Measurements from ENCODE around the gene ATXN7L3. TPM values are rescaled to one million over a fixed set of nuclear protein-coding genes. Genes with fewer than 3 reads are reported as not detected.

The ATXN7L3 gene, protein sequence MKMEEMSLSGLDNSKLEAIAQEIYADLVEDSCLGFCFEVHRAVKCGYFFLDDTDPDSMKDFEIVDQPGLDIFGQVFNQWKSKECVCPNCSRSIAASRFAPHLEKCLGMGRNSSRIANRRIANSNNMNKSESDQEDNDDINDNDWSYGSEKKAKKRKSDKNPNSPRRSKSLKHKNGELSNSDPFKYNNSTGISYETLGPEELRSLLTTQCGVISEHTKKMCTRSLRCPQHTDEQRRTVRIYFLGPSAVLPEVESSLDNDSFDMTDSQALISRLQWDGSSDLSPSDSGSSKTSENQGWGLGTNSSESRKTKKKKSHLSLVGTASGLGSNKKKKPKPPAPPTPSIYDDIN
- total RNA-seq (ENCODE audit: low replicate concordance): 38.9 and 73.6 TPM in 2 replicates

DNA sequence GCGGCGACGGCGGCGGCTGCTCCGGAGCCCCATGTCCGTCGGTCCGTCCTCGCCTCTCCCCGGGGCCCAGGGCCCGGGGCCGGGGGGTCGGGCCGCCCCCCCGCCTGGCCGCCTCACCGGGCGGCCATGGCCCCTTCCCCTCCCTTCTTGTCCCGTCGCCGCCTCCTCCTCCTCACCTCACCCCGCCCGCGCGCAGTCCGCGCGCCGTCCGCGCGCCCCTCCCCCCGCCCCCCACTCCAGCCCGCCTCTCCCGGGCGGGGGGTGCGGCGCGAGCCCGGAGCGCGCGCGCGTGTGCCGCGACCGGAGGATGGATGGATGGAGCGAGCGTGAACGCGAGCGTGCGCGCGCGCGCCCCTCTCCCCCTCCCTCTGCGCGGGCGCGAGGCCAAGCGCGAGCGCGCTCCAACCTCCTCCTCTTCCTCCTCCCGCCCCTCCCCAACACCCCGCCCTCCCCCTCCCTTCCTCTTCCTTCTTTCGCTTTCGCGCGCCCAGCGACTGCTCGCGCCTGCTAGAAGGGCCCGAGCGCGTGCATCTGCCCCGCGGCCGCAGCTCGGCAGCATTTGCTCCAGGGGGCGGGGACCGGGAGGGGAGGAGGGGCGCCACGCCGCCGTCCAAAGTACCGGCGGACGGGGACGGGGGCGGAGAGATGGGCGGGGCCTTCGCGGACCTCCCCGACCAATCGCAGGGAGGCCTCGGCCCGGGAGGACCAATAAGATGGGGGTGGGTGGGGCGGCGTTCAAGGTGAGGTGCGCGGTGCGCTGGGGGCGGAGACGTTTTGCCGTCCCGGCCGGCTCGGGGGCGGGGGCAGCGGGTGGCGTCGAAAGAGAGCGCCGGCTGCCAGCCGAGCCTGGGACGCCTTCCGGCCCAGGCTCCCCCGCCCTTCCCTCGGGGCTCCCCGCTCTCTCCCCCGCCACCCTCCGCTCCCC lies at the start of gene ATXN7L3:
Gene ATXN7L3 (minus strand): TSS at position 332 of the 925 bp plus-strand sequence. CDS start 1,814 bp downstream, outside the sequence.
- Histone ChIP-seq H2AFZ (replicated peaks) (no peak within 1 kb of the TSS), H3K4me2 (peak within 1 kb of the TSS; percentile 94), H4K20me1 (ENCODE audit: low read depth) (peaks cover 7% of the 10 kb centered on the region), H3K79me2 (ENCODE audit: low read depth) (peaks cover 26% of the 10 kb centered on the region), H3K9ac (peak within 1 kb of the TSS; percentile 70), H3K36me3 (peaks cover 4% of the 10 kb centered on the region), H3K9me3 (ENCODE audit: low read depth) (no peaks in the 10 kb centered on the region), H3K27ac (peak within 1 kb of the TSS; percentile 91), H3K4me3 (peak within 1 kb of the TSS; percentile 87), H3K27me3 (no peaks in the 10 kb centered on the region), H3F3A (ENCODE audit: low read depth) (peaks cover 49% of the 10 kb centered on the region), H3K4me1 (peaks cover 7% of the 10 kb centered on the region)
- Mint-ChIP-seq H3K27ac (peak within 1 kb of the TSS; percentile 81), H3K4me1 (peaks cover 24% of the 10 kb centered on the region), H3K27me3 (ENCODE audit: insufficient read depth, low read depth) (peaks cover 10% of the 10 kb centered on the region), H3K36me3 (peaks cover 15% of the 10 kb centered on the region), H3K4me3 (peak within 1 kb of the TSS; percentile 94), H3K9me3 (no peaks in the 10 kb centered on the region)
- DNase-seq (ENCODE audit: low spot score): peak; percentile 99
- TF ChIP-seq EZH2phosphoT487 (IDR thresholded peaks at IDR 0.05) (no peak), EZH2 (IDR thresholded peaks at IDR 0.05) (no peak)
- TF ChIP-seq, protein P1, sequence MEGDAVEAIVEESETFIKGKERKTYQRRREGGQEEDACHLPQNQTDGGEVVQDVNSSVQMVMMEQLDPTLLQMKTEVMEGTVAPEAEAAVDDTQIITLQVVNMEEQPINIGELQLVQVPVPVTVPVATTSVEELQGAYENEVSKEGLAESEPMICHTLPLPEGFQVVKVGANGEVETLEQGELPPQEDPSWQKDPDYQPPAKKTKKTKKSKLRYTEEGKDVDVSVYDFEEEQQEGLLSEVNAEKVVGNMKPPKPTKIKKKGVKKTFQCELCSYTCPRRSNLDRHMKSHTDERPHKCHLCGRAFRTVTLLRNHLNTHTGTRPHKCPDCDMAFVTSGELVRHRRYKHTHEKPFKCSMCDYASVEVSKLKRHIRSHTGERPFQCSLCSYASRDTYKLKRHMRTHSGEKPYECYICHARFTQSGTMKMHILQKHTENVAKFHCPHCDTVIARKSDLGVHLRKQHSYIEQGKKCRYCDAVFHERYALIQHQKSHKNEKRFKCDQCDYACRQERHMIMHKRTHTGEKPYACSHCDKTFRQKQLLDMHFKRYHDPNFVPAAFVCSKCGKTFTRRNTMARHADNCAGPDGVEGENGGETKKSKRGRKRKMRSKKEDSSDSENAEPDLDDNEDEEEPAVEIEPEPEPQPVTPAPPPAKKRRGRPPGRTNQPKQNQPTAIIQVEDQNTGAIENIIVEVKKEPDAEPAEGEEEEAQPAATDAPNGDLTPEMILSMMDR (IDR thresholded peaks at IDR 0.05): no peak

DNA sequence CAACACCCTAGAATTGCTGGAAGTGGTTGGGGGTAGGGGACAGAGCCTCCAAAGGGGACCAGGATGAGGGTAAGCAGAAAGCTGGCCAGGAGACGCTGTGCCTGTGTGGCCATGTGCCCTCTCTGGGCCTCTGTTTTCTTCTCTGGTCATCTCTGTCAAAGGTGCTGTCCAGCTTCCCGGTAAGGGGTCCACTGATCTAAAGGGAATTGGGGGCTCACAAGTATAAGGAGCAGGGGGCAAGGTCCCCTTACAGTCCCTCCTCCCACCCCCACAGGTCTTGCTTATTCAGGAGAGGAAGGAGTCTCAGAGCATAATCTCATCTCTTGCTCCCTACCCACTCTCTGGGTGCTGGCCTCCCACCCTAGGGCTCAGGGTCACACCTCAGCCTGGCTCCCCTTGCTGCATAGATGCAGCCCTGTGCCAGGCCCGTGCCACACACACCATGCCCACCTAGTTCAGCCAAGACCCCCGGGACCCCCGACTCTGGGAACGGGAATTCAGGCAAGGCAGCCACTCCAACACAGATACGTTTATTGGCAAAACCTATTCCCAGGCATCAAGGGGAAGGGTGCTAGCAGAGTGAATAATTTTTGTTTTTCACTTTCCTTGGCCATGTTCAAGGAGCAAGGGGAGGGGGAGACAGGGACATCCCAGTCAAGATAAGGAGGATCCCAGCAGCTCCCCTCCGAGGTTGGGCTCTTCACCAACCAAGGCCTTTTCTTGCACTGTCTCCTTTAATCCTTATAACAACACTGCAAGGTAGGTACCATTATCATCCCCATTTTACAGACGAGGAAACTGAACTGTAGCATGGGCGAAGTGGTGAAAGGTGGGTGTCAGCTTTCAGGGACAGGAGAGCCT lies 48.4 kb upstream of the ATXN7L3 start:
- H3K36me3 Mint-ChIP-seq: no peaks in the 10 kb centered on the region
- peaks cover 3% of the 10 kb centered on the region for H3K27me3 Mint-ChIP-seq (ENCODE audit: insufficient read depth, low read depth)
- Histone ChIP-seq H3K4me3 (no peak overlapping the region), H4K20me1 (ENCODE audit: low read depth) (no peaks in the 10 kb centered on the region), H3K9me3 (ENCODE audit: low read depth) (no peaks in the 10 kb centered on the region), H3K9ac (no peak overlapping the region), H2AFZ (replicated peaks) (no peak overlapping the region), H3K4me2 (no peak overlapping the region), H3K4me1 (peaks cover 11% of the 10 kb centered on the region), H3K36me3 (no peaks in the 10 kb centered on the region), H3K27ac (no peak overlapping the region), H3F3A (ENCODE audit: low read depth) (peaks cover 8% of the 10 kb centered on the region), H3K27me3 (no peaks in the 10 kb centered on the region), H3K79me2 (ENCODE audit: low read depth) (no peaks in the 10 kb centered on the region)
- DNase-seq (ENCODE audit: low spot score): no peak
- no peak overlapping the region for H3K4me3 Mint-ChIP-seq
- no peaks in the 10 kb centered on the region for H3K9me3 Mint-ChIP-seq
- no peak overlapping the region for H3K27ac Mint-ChIP-seq
- TF ChIP-seq, protein P1 (IDR thresholded peaks at IDR 0.05): no peak
- no peak for TF ChIP-seq EZH2 (IDR thresholded peaks at IDR 0.05)
- no peak for TF ChIP-seq EZH2phosphoT487 (IDR thresholded peaks at IDR 0.05)
- H3K4me1 Mint-ChIP-seq: peaks cover 16% of the 10 kb centered on the region

DNA sequence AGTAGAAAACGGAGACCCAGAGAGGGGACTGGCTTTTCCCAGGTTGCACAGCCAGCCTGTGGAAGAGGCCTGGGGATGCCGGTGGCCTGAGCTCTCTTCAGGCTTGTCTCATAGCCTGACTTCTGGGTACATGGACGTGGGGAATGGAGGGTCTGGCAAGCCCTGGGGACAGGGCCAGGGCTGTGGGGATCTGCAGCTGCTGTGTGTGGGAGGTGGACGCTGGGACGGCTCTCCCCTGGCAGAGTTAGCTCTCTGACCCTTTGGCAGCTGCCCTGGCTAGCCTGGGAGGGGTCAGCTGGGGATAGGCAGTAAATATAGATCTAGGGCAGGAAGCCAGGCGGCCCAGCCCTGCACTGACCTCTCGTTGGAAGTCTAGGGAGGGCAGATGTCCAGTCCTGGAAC lies 47.8 kb upstream of the ATXN7L3 start:
- DNase-seq (ENCODE audit: low spot score): no peak
- Histone ChIP-seq H3F3A (ENCODE audit: low read depth) (peaks cover 8% of the 10 kb centered on the region), H3K4me3 (no peak overlapping the region), H3K4me1 (peaks cover 11% of the 10 kb centered on the region), H3K27ac (no peak overlapping the region), H3K9ac (no peak overlapping the region), H3K79me2 (ENCODE audit: low read depth) (no peaks in the 10 kb centered on the region), H3K9me3 (ENCODE audit: low read depth) (no peaks in the 10 kb centered on the region), H3K27me3 (no peaks in the 10 kb centered on the region), H3K36me3 (no peaks in the 10 kb centered on the region), H2AFZ (replicated peaks) (no peak overlapping the region), H3K4me2 (no peak overlapping the region), H4K20me1 (ENCODE audit: low read depth) (no peaks in the 10 kb centered on the region)
- Mint-ChIP-seq H3K27me3 (ENCODE audit: insufficient read depth, low read depth) (peaks cover 3% of the 10 kb centered on the region), H3K27ac (peak overlapping the region; percentile 42), H3K4me3 (no peak overlapping the region), H3K36me3 (no peaks in the 10 kb centered on the region), H3K4me1 (peaks cover 16% of the 10 kb centered on the region), H3K9me3 (no peaks in the 10 kb centered on the region)
- TF ChIP-seq EZH2phosphoT487 (IDR thresholded peaks at IDR 0.05) (no peak), EZH2 (IDR thresholded peaks at IDR 0.05) (no peak)
- TF ChIP-seq, protein P1 (IDR thresholded peaks at IDR 0.05): no peak

All from neural progenitor cell (in vitro differentiated cells).